HCT116 (cell line): ENCODE measurements around the gene NPSR1. TPM values are rescaled to one million over a fixed set of nuclear protein-coding genes. Genes with fewer than 3 reads are reported as not detected.

Experiments
- ATAC-seq: fragments of 200-7000 bp; cut with Tn5 transposase; 2 replicates; pipeline ENCODE4 v1.9.1; 2020; ENCODE audit warnings: mild to moderate bottlenecking, moderate library complexity
- BruUV-seq: library from RNA; stranded (reverse); fragments of 400-500 nt; replicated peaks from 2 replicates; lab custom pipeline; 2021; lab: Mats Ljungman, UMichigan
- CTCF ChIA-PET: fragments of 300-600 bp; sonication (Branson Sonifier 250); formaldehyde crosslinking; loops from one replicate; lab custom pipeline; 2021; ENCODE audit warnings: antibody characterized with exemption; lab: Charles Lee
- POLR2A ChIA-PET: fragments of 300-600, 350-600 bp; sonication (Branson Sonifier 250); formaldehyde crosslinking; loops from one replicate; lab custom pipeline; 2021; ENCODE audit warnings: antibody characterized with exemption; lab: Charles Lee
- RAD21 ChIA-PET, 2 experiments: fragments of 300-600 bp; sonication (Branson Sonifier 250); formaldehyde crosslinking; loops; one replicate each; lab custom pipeline; 2023; ENCODE audit warnings: low total read pairs in 2 of 2; ENCODE audit not compliant: uncharacterized antibody in 2 of 2, unreplicated experiment in 2 of 2, low non-redundant PET in 1 of 2; lab: Charles Lee
- DNase-seq: peaks from one replicate; pipeline ENCODE4 v3.0.0-alpha.2; 2010; ENCODE audit warnings: low read depth, low spot score
- H2AFZ ChIP-seq: fragments of 200-600 bp; shearing (Covaris generic), sonication (generic); 2 replicates; pipeline ENCODE4 v1.6.1; 2017; ENCODE audit warnings: low read depth, mixed run types, mixed read lengths, antibody characterized with exemption, low read length; ENCODE audit not compliant: poor library complexity, severe bottlenecking
- H3K27ac ChIP-seq: 2 replicates; pipeline ENCODE4 v1.5.1; 2012; ENCODE audit warnings: low read depth, low read length
- H3K27me3 ChIP-seq: fragments of 200-600 bp; sonication (generic); 2 replicates; pipeline ENCODE4 v1.6.1; 2016; ENCODE audit warnings: mixed run types, low read length, mixed read lengths; ENCODE audit not compliant: insufficient read depth
- H3K36me3 ChIP-seq, 2 experiments: fragments of 200-500 bp in 1 of 2; fragments of 200-600 bp in 1 of 2; sonication (Bioruptor generic) in 1 of 2; sonication (generic) in 1 of 2; 2 replicates each; pipeline versions ENCODE4 v1.5.1 to v1.6.1; 2014 to 2016; ENCODE audit warnings: low read length in 2 of 2, inconsistent platforms in 1 of 2, mixed read lengths in 1 of 2, mixed run types in 1 of 2; ENCODE audit not compliant: insufficient read depth in 2 of 2, control insufficient read depth in 1 of 2
- H3K4me1 ChIP-seq, 2 experiments: fragments of 200-600 bp in 1 of 2; sonication (generic) in 1 of 2; 2 replicates each; pipeline versions ENCODE4 v1.5.1 to v1.6.1; 2012 to 2017; ENCODE audit warnings: low read length in 2 of 2, inconsistent platforms in 1 of 2, mild to moderate bottlenecking in 1 of 2, mixed read lengths in 1 of 2, mixed run types in 1 of 2, moderate library complexity in 1 of 2; ENCODE audit not compliant: insufficient read depth in 2 of 2, control insufficient read depth in 1 of 2
- H3K4me2 ChIP-seq: fragments of 200-600 bp; sonication (generic); 2 replicates; pipeline ENCODE4 v1.6.1; 2017; ENCODE audit warnings: mixed run types, low read length, mixed read lengths
- H3K4me3 ChIP-seq, 2 experiments: fragments of 200-600 bp in 1 of 2; sonication (generic) in 1 of 2; replicated peaks in 1 of 2; 2 replicates each; pipeline ENCODE4 v1.5.1; 2011 to 2016; ENCODE audit warnings: low read length in 2 of 2, control low read depth in 1 of 2, low read depth in 1 of 2, mild to moderate bottlenecking in 1 of 2, mixed read lengths in 1 of 2, mixed run types in 1 of 2
- H3K79me2 ChIP-seq: fragments of 200-600 bp; sonication (generic); 2 replicates; pipeline ENCODE4 v1.6.1; 2017; ENCODE audit warnings: mild to moderate bottlenecking, mixed run types, low read length, moderate library complexity, mixed read lengths; ENCODE audit not compliant: insufficient read depth
- H3K9ac ChIP-seq: fragments of 200-600 bp; sonication (generic); 2 replicates; pipeline ENCODE4 v1.6.1; 2016; ENCODE audit warnings: low read length, mixed read lengths
- H3K9me2 ChIP-seq: fragments of 200-600 bp; sonication (generic), shearing (Covaris generic); 2 replicates; pipeline ENCODE4 v1.6.1; 2017; ENCODE audit warnings: mixed run types, mild to moderate bottlenecking, moderate library complexity; ENCODE audit not compliant: insufficient read depth
- H3K9me3 ChIP-seq, 2 experiments: fragments of 200-500 bp in 1 of 2; fragments of 200-600 bp in 1 of 2; sonication (Bioruptor generic) in 1 of 2; sonication (generic) in 1 of 2; 2 replicates each; pipeline ENCODE4 v1.6.1; 2014 to 2017; ENCODE audit warnings: low read length in 2 of 2, mixed read lengths in 2 of 2, inconsistent platforms in 1 of 2, low read depth in 1 of 2, mild to moderate bottlenecking in 1 of 2, mixed run types in 1 of 2, moderate library complexity in 1 of 2; ENCODE audit not compliant: control insufficient read depth in 1 of 2, insufficient read depth in 1 of 2
- H4K20me1 ChIP-seq: fragments of 200-600 bp; sonication (generic), shearing (Covaris generic); 2 replicates; pipeline ENCODE4 v1.6.1; 2017; ENCODE audit warnings: mixed run types, mild to moderate bottlenecking, moderate library complexity; ENCODE audit not compliant: insufficient read depth
- ATF3 ChIP-seq: IDR thresholded peaks from 2 replicates; pipeline ENCODE4 v1.6.1; 2012
- CBX3 ChIP-seq: IDR thresholded peaks from 2 replicates; pipeline ENCODE4 v1.6.1; 2012; ENCODE audit warnings: low read depth
- CEBPB ChIP-seq: IDR thresholded peaks from 2 replicates; pipeline ENCODE4 v1.6.1; 2012; ENCODE audit warnings: low read depth
- CTCF ChIP-seq, 3 experiments: fragments of 200-600 bp in 1 of 3; sonication (generic) in 1 of 3; IDR thresholded peaks in 2 of 3; conservative IDR thresholded peaks in 1 of 3; 2 replicates each; pipeline ENCODE4 v1.5.1; 2012 to 2017; ENCODE audit warnings: low read depth in 2 of 3, low read length in 2 of 3, antibody characterized with exemption in 1 of 3, borderline replicate concordance in 1 of 3, control low read depth in 1 of 3, mild to moderate bottlenecking in 1 of 3, mixed read lengths in 1 of 3, mixed run types in 1 of 3, moderate library complexity in 1 of 3; ENCODE audit not compliant: insufficient read depth in 1 of 3
- EZH2 ChIP-seq: fragments of 200-600 bp; sonication (generic); IDR thresholded peaks from 2 replicates; pipeline ENCODE4 v1.6.1; 2017; ENCODE audit warnings: antibody characterized with exemption, mixed run types
- EZH2phosphoT487 ChIP-seq: fragments of 200-600 bp; IDR thresholded peaks from 2 replicates; pipeline ENCODE4 v1.6.1; 2018; ENCODE audit warnings: antibody characterized with exemption, borderline replicate concordance
- FOSL1 ChIP-seq: IDR thresholded peaks from 2 replicates; pipeline ENCODE4 v1.6.1; 2012; ENCODE audit warnings: low read depth
- JUND ChIP-seq: IDR thresholded peaks from 2 replicates; pipeline ENCODE4 v1.6.1; 2012
- MAX ChIP-seq: IDR thresholded peaks from 2 replicates; pipeline ENCODE4 v1.6.1; 2012
- RAD21 ChIP-seq: IDR thresholded peaks from 2 replicates; pipeline ENCODE4 v1.6.1; 2012; ENCODE audit warnings: low read depth, mild to moderate bottlenecking
- REST ChIP-seq: IDR thresholded peaks from 2 replicates; pipeline ENCODE4 v1.6.1; 2012; ENCODE audit warnings: low read depth
- SIN3A ChIP-seq: IDR thresholded peaks from 2 replicates; pipeline ENCODE4 v1.6.1; 2012; ENCODE audit warnings: low read depth
- SP1 ChIP-seq: IDR thresholded peaks from 2 replicates; pipeline ENCODE4 v1.6.1; 2012; ENCODE audit warnings: low read depth
- SRF ChIP-seq: IDR thresholded peaks from 2 replicates; pipeline ENCODE4 v1.6.1; 2012; ENCODE audit warnings: low read depth
- YY1 ChIP-seq: IDR thresholded peaks from 2 replicates; pipeline ENCODE4 v1.6.1; 2011; ENCODE audit warnings: low read length, low read depth, moderate library complexity, mild to moderate bottlenecking; ENCODE audit not compliant: insufficient replicate concordance; ENCODE audit errors: extremely low read depth
- ZFX ChIP-seq: fragments of 450-650 bp; IDR thresholded peaks from 2 replicates; pipeline ENCODE4 v1.6.1; 2017
- ZNF274 ChIP-seq: fragments of 200-500 bp; sonication (Bioruptor generic); IDR thresholded peaks from 2 replicates; pipeline ENCODE4 v1.6.1; 2014; ENCODE audit warnings: mild to moderate bottlenecking, low read depth, low read length, inconsistent platforms
- intact Hi-C: fragments of 100-400 bp; cut with micrococcal nuclease; formaldehyde crosslinking; loops from 2 replicates; pipeline ENCODE4 v1.10.0; 2022
- total RNA-seq: library from RNA; stranded (reverse); gene quantifications from one replicate; pipeline ENCODE4 v1.2.1, GENCODE V29; 2021; ENCODE audit not compliant: unreplicated experiment

The NPSR1 gene
- total RNA-seq, 1 experiment from 2014 or later = not detected

DNA sequence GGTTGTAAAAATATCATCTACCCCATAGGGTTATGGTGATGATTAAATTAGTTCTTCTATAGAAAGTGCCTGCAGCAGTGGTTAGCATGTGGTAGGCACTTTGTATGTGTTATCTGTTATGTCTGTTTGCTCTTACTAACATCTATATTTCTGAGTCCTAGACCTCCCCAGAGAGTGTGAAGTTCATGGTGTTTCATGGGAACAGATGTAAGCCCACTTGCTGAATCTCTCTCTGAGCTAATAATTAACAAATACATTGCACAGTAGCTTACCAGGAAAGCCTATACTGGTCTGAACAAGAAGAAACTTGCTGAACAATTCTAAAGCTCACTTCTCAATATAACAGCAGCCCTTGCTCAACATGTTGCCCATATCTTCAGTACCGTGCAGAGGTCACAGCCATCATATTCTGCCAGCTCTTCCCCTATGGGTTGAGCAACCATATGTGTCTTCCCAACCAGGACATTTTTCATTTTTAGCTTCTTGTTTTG is 100.1 kb downstream of the NPSR1 start:
- RAD21 ChIA-PET = no interaction called here
- no peak for DNase-seq
- CTCF ChIA-PET = no interaction called here
- H3K9ac ChIP-seq = no peak overlapping the region
- no peak overlapping the region for H3K4me2 ChIP-seq
- TF ChIP-seq ZFX (no peak), SP1 (no peak), CEBPB (no peak), ZNF274 (no peak), SIN3A (no peak), FOSL1 (no peak), MAX (no peak), YY1 (no peak), ATF3 (no peak), CBX3 (no peak), SRF (no peak), EZH2phosphoT487 (no peak), REST (no peak), RAD21 (no peak), JUND (no peak), CTCF (IDR thresholded peaks at IDR 0.05 in 2 of 3, conservative IDR thresholded peaks at IDR 0.05 in 1 of 3; ENCODE audit: borderline replicate concordance in 1 of 3, insufficient read depth in 1 of 3, low read depth in 2 of 3, low read length in 2 of 3) (no peak), EZH2 (no peak)
- H4K20me1 ChIP-seq = no peaks in the 10 kb centered on the region
- no peaks in the 10 kb centered on the region for H3K79me2 ChIP-seq
- H3K9me3 ChIP-seq = no peaks in the 10 kb centered on the region
- intact Hi-C loops = loop anchor here (2.0 kb wide), 1 partner anchor 159 kb away; no protein-coding TSS in a partner anchor
- no peaks in the 10 kb centered on the region for H3K9me2 ChIP-seq
- H3K4me1 ChIP-seq = peaks cover 0 to 7% of the 10 kb centered on the region in 2 experiments; a peak in 1 of 4 replicates
- no peak overlapping the region for H3K27ac ChIP-seq
- H2AFZ ChIP-seq = no peak overlapping the region
- no peak for ATAC-seq
- no peak overlapping the region for H3K4me3 ChIP-seq
- H3K27me3 ChIP-seq = no peaks in the 10 kb centered on the region
- POLR2A ChIA-PET = no interaction called here
- BruUV-seq = no TSS peak
- no peaks in the 10 kb centered on the region for H3K36me3 ChIP-seq
